GM12878 (cell line): ENCODE data around the gene SLC25A30. TPM values are rescaled to one million over a fixed set of nuclear protein-coding genes. Genes with fewer than 3 reads are reported as not detected.

Experiments
- ATAC-seq: fragments of 200-7000 bp; cut with Tn5 transposase; 3 replicates; pipeline ENCODE4 v1.9.1; 2020; ENCODE audit warnings: mild to moderate bottlenecking, moderate library complexity
- BruUV-seq: library from RNA; stranded (reverse); fragments of 400-500 nt; replicated peaks from 2 replicates; lab custom pipeline; 2021; lab: Mats Ljungman, UMichigan
- CTCF ChIA-PET: fragments of 300-600 bp; sonication (Branson Sonifier 250); formaldehyde crosslinking; extraction: SDS; loops from one replicate; lab custom pipeline; 2021; ENCODE audit warnings: inconsistent platforms; lab: Yijun Ruan, JAX
- POLR2A ChIA-PET: fragments of 350-600 bp; formaldehyde crosslinking; extraction: SDS; loops from one replicate; lab custom pipeline; 2021; ENCODE audit warnings: inconsistent platforms; lab: Charles Lee
- RAD21 ChIA-PET: fragments of 300-600 bp; sonication (Branson Sonifier 250); formaldehyde crosslinking; loops from one replicate; lab custom pipeline; 2023; ENCODE audit warnings: antibody characterized with exemption; ENCODE audit not compliant: unreplicated experiment; lab: Charles Lee
- SMC1A ChIA-PET: fragments of 300-600 bp; sonication (Branson Sonifier 250); formaldehyde crosslinking; loops from one replicate; lab custom pipeline; 2023; ENCODE audit not compliant: unreplicated experiment, uncharacterized antibody; lab: Charles Lee
- DNase-seq: peaks from one replicate; pipeline ENCODE4 v3.0.0-alpha.2; 2011; ENCODE audit warnings: low read depth, low spot score
- FAIRE-seq: peaks from 3 replicates; lab custom pipeline; 2011; peaks lifted over from hg19 to GRCh38; lab: Jason Lieb, UNC
- H2AFZ ChIP-seq: 2 replicates; pipeline ENCODE4 v1.6.0; 2011; ENCODE audit warnings: low read depth, low read length, control low read depth; ENCODE audit not compliant: control insufficient read depth
- H3K27ac ChIP-seq: 2 replicates; pipeline ENCODE4 v1.5.1; 2011; ENCODE audit warnings: control low read depth; ENCODE audit not compliant: control insufficient read depth, insufficient read depth
- H3K27me3 ChIP-seq, 2 experiments: replicated peaks in 1 of 2; 2 replicates each; pipeline versions ENCODE4 v1.6.0 to v1.6.1; 2011; ENCODE audit warnings: low read length in 1 of 2; ENCODE audit not compliant: control insufficient read depth in 2 of 2, insufficient read depth in 2 of 2
- H3K36me3 ChIP-seq, 2 experiments: 2 replicates each; pipeline ENCODE4 v1.5.1; 2011; ENCODE audit warnings: low read length in 1 of 2; ENCODE audit not compliant: control insufficient read depth in 2 of 2, insufficient read depth in 2 of 2
- H3K4me1 ChIP-seq: 2 replicates; pipeline ENCODE4 v1.6.1; 2011; ENCODE audit warnings: mild to moderate bottlenecking, low read length, moderate library complexity, mixed read lengths; ENCODE audit not compliant: control insufficient read depth, insufficient read depth
- H3K4me2 ChIP-seq: 2 replicates; pipeline ENCODE4 v1.6.0; 2011; ENCODE audit warnings: control low read depth; ENCODE audit not compliant: control insufficient read depth, insufficient read depth
- H3K4me3 ChIP-seq: fragments of 200-600 bp; sonication (generic); 2 replicates; pipeline ENCODE4 v1.5.1; 2016
- H3K79me2 ChIP-seq: 2 replicates; pipeline ENCODE4 v1.6.0; 2011; ENCODE audit warnings: low read length; ENCODE audit not compliant: control insufficient read depth, insufficient read depth
- H3K9ac ChIP-seq: 2 replicates; pipeline ENCODE4 v1.8.0; 2011; ENCODE audit warnings: low read length, control low read depth, mixed read lengths; ENCODE audit not compliant: control insufficient read depth, insufficient read depth
- H3K9me3 ChIP-seq: replicated peaks from 3 replicates; pipeline ENCODE4 v1.5.1; 2011; ENCODE audit warnings: mild to moderate bottlenecking, low read length; ENCODE audit not compliant: control insufficient read depth, insufficient read depth
- H4K20me1 ChIP-seq: 2 replicates; pipeline ENCODE4 v1.6.0; 2011; ENCODE audit not compliant: control insufficient read depth, insufficient read depth
- BCL11A ChIP-seq: IDR thresholded peaks from 2 replicates; pipeline ENCODE4 v1.6.1; 2011; ENCODE audit warnings: low read depth, low read length
- EGR1 ChIP-seq, 2 experiments: IDR thresholded peaks; 1 replicate in 1 of 2; 2 replicates in 1 of 2; pipeline ENCODE4 v1.6.1; 2011 to 2012; ENCODE audit warnings: low read depth in 2 of 2, low read length in 2 of 2, borderline replicate concordance in 1 of 2, mild to moderate bottlenecking in 1 of 2, moderate library complexity in 1 of 2
- JUNB ChIP-seq: IDR thresholded peaks from 2 replicates; pipeline ENCODE4 v1.6.1; 2016; ENCODE audit warnings: antibody characterized with exemption, mild to moderate bottlenecking
- MTA3 ChIP-seq: IDR thresholded peaks from 2 replicates; pipeline ENCODE4 v1.6.1; 2012; ENCODE audit warnings: low read length, inconsistent platforms, borderline replicate concordance
- POLR2A ChIP-seq: IDR thresholded peaks from 2 replicates; pipeline ENCODE4 v1.6.1; 2011; ENCODE audit warnings: low read depth, mild to moderate bottlenecking, low read length
- POU2F2 ChIP-seq: IDR thresholded peaks from 3 replicates; pipeline ENCODE4 v1.6.1; 2011; ENCODE audit warnings: low read depth, mild to moderate bottlenecking, low read length, borderline replicate concordance
- RAD51 ChIP-seq: fragments of 450-650 bp; IDR thresholded peaks from 2 replicates; pipeline ENCODE4 v1.6.1; 2016; ENCODE audit warnings: moderate library complexity, mild to moderate bottlenecking, inconsistent platforms
- SUPT20H ChIP-seq: IDR thresholded peaks from 2 replicates; pipeline ENCODE4 v1.6.1; 2011; ENCODE audit warnings: low read depth, mild to moderate bottlenecking, low read length, moderate library complexity, borderline replicate concordance; ENCODE audit not compliant: control insufficient read depth
- TAF1 ChIP-seq: IDR thresholded peaks from 2 replicates; pipeline ENCODE4 v1.6.1; 2011; ENCODE audit warnings: mild to moderate bottlenecking, low read depth, low read length, borderline replicate concordance
- ZNF24 ChIP-seq: fragments of 450-650 bp; IDR thresholded peaks from 2 replicates; pipeline ENCODE4 v1.6.1; 2017; ENCODE audit warnings: antibody characterized with exemption, mild to moderate bottlenecking
- WGBS: methylation state at CpG from one replicate; pipeline ENCODE4 v1.1.6; 2016; ENCODE audit warnings: low lambda C conversion rate; ENCODE audit not compliant: insufficient replicate concordance, insufficient coverage; ENCODE audit errors: missing lambda C conversion rate; 5-methylcytosine and 5-hydroxymethylcytosine counted together
- in situ Hi-C: fragments of 300-500 bp; cut with MboI; formaldehyde crosslinking; loops from 9 replicates; pipeline ENCODE4 v1.14.3; 2018; ENCODE audit warnings: mixed read lengths
- intact Hi-C: fragments of 100-400 bp; cut with micrococcal nuclease; formaldehyde crosslinking; loops from one replicate; pipeline ENCODE4 v1.14.2; 2022; ENCODE audit not compliant: unreplicated experiment
- polyA plus RNA-seq, 11 experiments: library from polyadenylated mRNA; depleted of rRNA in 4 of 11; unstranded in 6 of 11; stranded (reverse) in 5 of 11; fragments of >200 nt; fragmentation: Nextera tagmentation in 4 of 11; fragmentation: Illumina TruSeq in 1 of 11; extraction: Ambion mirVana in 4 of 11; extraction: Trizol in 1 of 11; gene quantifications; 1 replicate in 1 of 11; 2 replicates in 10 of 11; pipeline versions ENCODE4 v1.2.1 to v1.2.3, GENCODE V29; 2011 to 2016; ENCODE audit warnings: inconsistent platforms in 2 of 11, missing spikeins in 2 of 11, low read depth in 1 of 11
- total RNA-seq, 4 experiments: library from RNA; depleted of rRNA in 3 of 4; stranded (reverse); fragments of >200 nt in 3 of 4; fragmentation: Illumina TruSeq in 1 of 4; extraction: Trizol in 1 of 4; gene quantifications; 2 replicates each; pipeline versions ENCODE4 v1.2.1 to v1.2.3, GENCODE V29; 2013 to 2021
- TF ChIP-seq, protein P1 (sequence below): fragments of 450-650 bp; IDR thresholded peaks from 2 replicates; pipeline ENCODE4 v1.6.1; 2018; ENCODE audit warnings: borderline replicate concordance, mild to moderate bottlenecking; ENCODE audit not compliant: partially characterized antibody
- TF ChIP-seq, protein P2 (sequence below): fragments of 450-650 bp; formaldehyde crosslinking; IDR thresholded peaks from 2 replicates; pipeline ENCODE4 v1.5.0; 2022; ENCODE audit warnings: mild to moderate bottlenecking, missing genetic modification characterization
- TF ChIP-seq, protein P3 (sequence below): IDR thresholded peaks from 2 replicates; pipeline ENCODE4 v1.6.1; 2012; ENCODE audit warnings: mild to moderate bottlenecking, low read depth, low read length

SLC25A30 gene
- total and polyA plus RNA-seq, 10 of the 15 experiments (the other 5 are each of a cell fraction or from before 2014, with no cell fraction given), result 2.4 to 18.0 (median 8.9) TPM

DNA sequence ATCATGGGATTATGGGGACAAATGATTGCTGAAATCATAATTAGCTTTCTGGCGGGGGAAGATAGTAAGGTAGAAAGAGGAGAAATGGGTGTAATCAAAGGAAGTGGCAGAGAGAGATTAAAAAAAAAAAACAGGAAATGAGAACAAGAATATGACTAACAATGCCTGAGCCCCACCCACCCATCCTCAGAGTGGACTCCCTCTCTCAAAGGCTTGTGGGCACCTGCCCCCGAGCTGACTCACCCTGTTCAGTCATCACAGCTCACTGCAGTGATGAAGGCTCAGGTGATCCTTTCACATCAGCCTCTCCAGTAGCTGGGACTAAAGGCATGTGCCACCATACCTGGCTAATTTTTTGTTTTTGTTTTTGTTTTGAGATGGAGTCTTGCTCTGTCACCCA lies 50.8 kb downstream of the SLC25A30 start:
- RAD21 ChIA-PET, result interaction anchor here (0.7 to 2.9 kb wide), 5 partner anchors 26 to 350 kb away, joined by 3 to 15 read pairs (median 3); partner anchors contain the start of gene TPT1
- Histone ChIP-seq H2AFZ (no peak overlapping the region), H3K4me2 (0 out of 2 replicates have a peak overlapping the region, but pooled peaks have one; percentile 19), H3K27ac (peak overlapping the region; percentile 24), H3K4me3 (0 out of 2 replicates have a peak overlapping the region, but pooled peaks have one; percentile 11), H3K9ac (no peak overlapping the region), H3K36me3 (no peaks in the 10 kb centered on the region), H3K9me3 (no peaks in the 10 kb centered on the region; the same call in 2 of the 3 replicates), H3K4me1 (peaks cover 12% of the 10 kb centered on the region), H3K27me3 (no peaks in the 10 kb centered on the region), H3K79me2 (no peaks in the 10 kb centered on the region), H4K20me1 (no peaks in the 10 kb centered on the region)
- in situ Hi-C loops (no loop called here), intact Hi-C loops (no loop called here)
- POLR2A ChIA-PET, result interaction anchor here (0.6 to 1.6 kb wide), 6 partner anchors 23 to 157 kb away, joined by 3 to 6 read pairs (median 4); partner anchors contain the start of gene TPT1
- no TSS peak for BruUV-seq
- SMC1A ChIA-PET, result interaction anchor here (0.8 to 1.8 kb wide), 4 partner anchors 25 to 51 kb away, joined by 3 to 12 read pairs (median 6); partner anchors contain the start of genes SLC25A30 and TPT1
- WGBS, result 0% methylated on average over 2 of the region's 2 CpGs
- ATAC-seq, result peak; percentile 99
- peak; percentile 13 for FAIRE-seq
- CTCF ChIA-PET, result interaction anchor here (0.6 to 6.9 kb wide), 8 partner anchors 26 to 338 kb away, joined by 3 to 70 read pairs (median 4); no protein-coding TSS in a partner anchor
- DNase-seq, result peak; percentile 67
- TF ChIP-seq RAD51 (peak; percentile 35; the same call in 1 of the 2 replicates), POLR2A (0 out of 2 replicates have a peak, but pooled peaks have one; percentile 27), POU2F2 (0 out of 3 replicates have a peak, but pooled peaks have one; percentile 39), EGR1 (IDR thresholded peaks at IDR 0.05; ENCODE audit: borderline replicate concordance in 1 of 2, low read depth in 2 of 2, low read length in 2 of 2) (peak in 1 of 2 experiments; percentile 56; a peak in 1 of 3 replicates), SUPT20H (no peak), MTA3 (no peak), ZNF24 (no peak), BCL11A (peak; percentile 66), TAF1 (no peak), JUNB (peak; percentile 67)
- TF ChIP-seq, protein P1, sequence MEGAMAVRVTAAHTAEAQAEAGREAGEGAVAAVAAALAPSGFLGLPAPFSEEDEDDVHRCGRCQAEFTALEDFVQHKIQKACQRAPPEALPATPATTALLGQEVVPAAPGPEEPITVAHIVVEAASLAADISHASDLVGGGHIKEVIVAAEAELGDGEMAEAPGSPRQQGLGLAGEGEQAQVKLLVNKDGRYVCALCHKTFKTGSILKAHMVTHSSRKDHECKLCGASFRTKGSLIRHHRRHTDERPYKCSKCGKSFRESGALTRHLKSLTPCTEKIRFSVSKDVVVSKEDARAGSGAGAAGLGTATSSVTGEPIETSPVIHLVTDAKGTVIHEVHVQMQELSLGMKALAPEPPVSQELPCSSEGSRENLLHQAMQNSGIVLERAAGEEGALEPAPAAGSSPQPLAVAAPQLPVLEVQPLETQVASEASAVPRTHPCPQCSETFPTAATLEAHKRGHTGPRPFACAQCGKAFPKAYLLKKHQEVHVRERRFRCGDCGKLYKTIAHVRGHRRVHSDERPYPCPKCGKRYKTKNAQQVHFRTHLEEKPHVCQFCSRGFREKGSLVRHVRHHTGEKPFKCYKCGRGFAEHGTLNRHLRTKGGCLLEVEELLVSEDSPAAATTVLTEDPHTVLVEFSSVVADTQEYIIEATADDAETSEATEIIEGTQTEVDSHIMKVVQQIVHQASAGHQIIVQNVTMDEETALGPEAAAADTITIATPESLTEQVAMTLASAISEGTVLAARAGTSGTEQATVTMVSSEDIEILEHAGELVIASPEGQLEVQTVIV, result no peak
- TF ChIP-seq, protein P2, sequence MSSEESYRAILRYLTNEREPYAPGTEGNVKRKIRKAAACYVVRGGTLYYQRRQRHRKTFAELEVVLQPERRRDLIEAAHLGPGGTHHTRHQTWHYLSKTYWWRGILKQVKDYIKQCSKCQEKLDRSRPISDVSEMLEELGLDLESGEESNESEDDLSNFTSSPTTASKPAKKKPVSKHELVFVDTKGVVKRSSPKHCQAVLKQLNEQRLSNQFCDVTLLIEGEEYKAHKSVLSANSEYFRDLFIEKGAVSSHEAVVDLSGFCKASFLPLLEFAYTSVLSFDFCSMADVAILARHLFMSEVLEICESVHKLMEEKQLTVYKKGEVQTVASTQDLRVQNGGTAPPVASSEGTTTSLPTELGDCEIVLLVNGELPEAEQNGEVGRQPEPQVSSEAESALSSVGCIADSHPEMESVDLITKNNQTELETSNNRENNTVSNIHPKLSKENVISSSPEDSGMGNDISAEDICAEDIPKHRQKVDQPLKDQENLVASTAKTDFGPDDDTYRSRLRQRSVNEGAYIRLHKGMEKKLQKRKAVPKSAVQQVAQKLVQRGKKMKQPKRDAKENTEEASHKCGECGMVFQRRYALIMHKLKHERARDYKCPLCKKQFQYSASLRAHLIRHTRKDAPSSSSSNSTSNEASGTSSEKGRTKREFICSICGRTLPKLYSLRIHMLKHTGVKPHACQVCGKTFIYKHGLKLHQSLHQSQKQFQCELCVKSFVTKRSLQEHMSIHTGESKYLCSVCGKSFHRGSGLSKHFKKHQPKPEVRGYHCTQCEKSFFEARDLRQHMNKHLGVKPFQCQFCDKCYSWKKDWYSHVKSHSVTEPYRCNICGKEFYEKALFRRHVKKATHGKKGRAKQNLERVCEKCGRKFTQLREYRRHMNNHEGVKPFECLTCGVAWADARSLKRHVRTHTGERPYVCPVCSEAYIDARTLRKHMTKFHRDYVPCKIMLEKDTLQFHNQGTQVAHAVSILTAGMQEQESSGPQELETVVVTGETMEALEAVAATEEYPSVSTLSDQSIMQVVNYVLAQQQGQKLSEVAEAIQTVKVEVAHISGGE, result no peak
- TF ChIP-seq, protein P3, sequence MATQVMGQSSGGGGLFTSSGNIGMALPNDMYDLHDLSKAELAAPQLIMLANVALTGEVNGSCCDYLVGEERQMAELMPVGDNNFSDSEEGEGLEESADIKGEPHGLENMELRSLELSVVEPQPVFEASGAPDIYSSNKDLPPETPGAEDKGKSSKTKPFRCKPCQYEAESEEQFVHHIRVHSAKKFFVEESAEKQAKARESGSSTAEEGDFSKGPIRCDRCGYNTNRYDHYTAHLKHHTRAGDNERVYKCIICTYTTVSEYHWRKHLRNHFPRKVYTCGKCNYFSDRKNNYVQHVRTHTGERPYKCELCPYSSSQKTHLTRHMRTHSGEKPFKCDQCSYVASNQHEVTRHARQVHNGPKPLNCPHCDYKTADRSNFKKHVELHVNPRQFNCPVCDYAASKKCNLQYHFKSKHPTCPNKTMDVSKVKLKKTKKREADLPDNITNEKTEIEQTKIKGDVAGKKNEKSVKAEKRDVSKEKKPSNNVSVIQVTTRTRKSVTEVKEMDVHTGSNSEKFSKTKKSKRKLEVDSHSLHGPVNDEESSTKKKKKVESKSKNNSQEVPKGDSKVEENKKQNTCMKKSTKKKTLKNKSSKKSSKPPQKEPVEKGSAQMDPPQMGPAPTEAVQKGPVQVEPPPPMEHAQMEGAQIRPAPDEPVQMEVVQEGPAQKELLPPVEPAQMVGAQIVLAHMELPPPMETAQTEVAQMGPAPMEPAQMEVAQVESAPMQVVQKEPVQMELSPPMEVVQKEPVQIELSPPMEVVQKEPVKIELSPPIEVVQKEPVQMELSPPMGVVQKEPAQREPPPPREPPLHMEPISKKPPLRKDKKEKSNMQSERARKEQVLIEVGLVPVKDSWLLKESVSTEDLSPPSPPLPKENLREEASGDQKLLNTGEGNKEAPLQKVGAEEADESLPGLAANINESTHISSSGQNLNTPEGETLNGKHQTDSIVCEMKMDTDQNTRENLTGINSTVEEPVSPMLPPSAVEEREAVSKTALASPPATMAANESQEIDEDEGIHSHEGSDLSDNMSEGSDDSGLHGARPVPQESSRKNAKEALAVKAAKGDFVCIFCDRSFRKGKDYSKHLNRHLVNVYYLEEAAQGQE, result no peak
